OCI-LY3 (cell line): ENCODE measurements around the gene SPATA6.

Experiments used
- H2AFZ ChIP-seq: fragments of 200-600, 300-600 bp; shearing (Covaris generic); 2 replicates; pipeline ENCODE4 v1.6.0; 2014; ENCODE audit warnings: antibody characterized with exemption, low read depth, low read length
- H3K27ac ChIP-seq: fragments of 200-600, 300-600 bp; sonication (generic); 2 replicates; pipeline ENCODE4 v1.5.1; 2014; ENCODE audit warnings: mild to moderate bottlenecking, low read length, moderate library complexity, mixed read lengths
- H3K27me3 ChIP-seq: fragments of 200-600, 300-600 bp; sonication (generic); 2 replicates; pipeline ENCODE4 v1.6.1; 2014; ENCODE audit warnings: low read depth, low read length, mixed read lengths
- H3K36me3 ChIP-seq: fragments of 200-600, 300-600 bp; sonication (generic); replicated peaks from 2 replicates; pipeline ENCODE3; 2014; ENCODE audit warnings: low read depth, low read length, mixed read lengths
- H3K4me1 ChIP-seq: fragments of 300-600, 200-600 bp; sonication (generic); 2 replicates; pipeline ENCODE4 v1.6.1; 2014; ENCODE audit warnings: low read length, mixed read lengths
- H3K4me2 ChIP-seq: fragments of 200-600, 300-600 bp; sonication (generic); 2 replicates; pipeline ENCODE4 v1.6.1; 2014; ENCODE audit warnings: low read length, mixed read lengths
- H3K4me3 ChIP-seq: fragments of 300-600, 200-600 bp; sonication (generic); 2 replicates; pipeline ENCODE4 v1.5.1; 2014; ENCODE audit warnings: antibody characterized with exemption, mild to moderate bottlenecking, low read length, moderate library complexity
- H3K79me2 ChIP-seq: fragments of 300-600, 200-600 bp; shearing (Covaris generic); 2 replicates; pipeline ENCODE4 v1.6.1; 2014; ENCODE audit warnings: mild to moderate bottlenecking, low read length, mixed read lengths
- H3K9ac ChIP-seq: fragments of 300-600, 200-600 bp; shearing (Covaris generic); 2 replicates; pipeline ENCODE4 v1.6.0; 2014; ENCODE audit warnings: mild to moderate bottlenecking, low read length, moderate library complexity
- H3K9me3 ChIP-seq: fragments of 200-600, 300-600 bp; shearing (Covaris generic); 2 replicates; pipeline ENCODE4 v1.6.1; 2014; ENCODE audit warnings: low read length, mixed read lengths; ENCODE audit not compliant: insufficient read depth
- H4K20me1 ChIP-seq: fragments of 200-600, 300-600 bp; sonication (generic); 2 replicates; pipeline ENCODE4 v1.6.1; 2016; ENCODE audit warnings: low read length, mixed read lengths; ENCODE audit not compliant: insufficient read depth
- EZH2phosphoT487 ChIP-seq: fragments of 200-600 bp; shearing (Covaris generic); IDR thresholded peaks from 2 replicates; pipeline ENCODE4 v1.6.1; 2018; ENCODE audit warnings: antibody characterized with exemption, mixed run types, low read depth
- TF ChIP-seq, protein P1 (sequence below): fragments of 200-600, 300-600 bp; sonication (generic); IDR thresholded peaks from 2 replicates; pipeline ENCODE4 v1.5.1; 2014; ENCODE audit warnings: antibody characterized with exemption, low read length, low read depth

Gene SPATA6

DNA sequence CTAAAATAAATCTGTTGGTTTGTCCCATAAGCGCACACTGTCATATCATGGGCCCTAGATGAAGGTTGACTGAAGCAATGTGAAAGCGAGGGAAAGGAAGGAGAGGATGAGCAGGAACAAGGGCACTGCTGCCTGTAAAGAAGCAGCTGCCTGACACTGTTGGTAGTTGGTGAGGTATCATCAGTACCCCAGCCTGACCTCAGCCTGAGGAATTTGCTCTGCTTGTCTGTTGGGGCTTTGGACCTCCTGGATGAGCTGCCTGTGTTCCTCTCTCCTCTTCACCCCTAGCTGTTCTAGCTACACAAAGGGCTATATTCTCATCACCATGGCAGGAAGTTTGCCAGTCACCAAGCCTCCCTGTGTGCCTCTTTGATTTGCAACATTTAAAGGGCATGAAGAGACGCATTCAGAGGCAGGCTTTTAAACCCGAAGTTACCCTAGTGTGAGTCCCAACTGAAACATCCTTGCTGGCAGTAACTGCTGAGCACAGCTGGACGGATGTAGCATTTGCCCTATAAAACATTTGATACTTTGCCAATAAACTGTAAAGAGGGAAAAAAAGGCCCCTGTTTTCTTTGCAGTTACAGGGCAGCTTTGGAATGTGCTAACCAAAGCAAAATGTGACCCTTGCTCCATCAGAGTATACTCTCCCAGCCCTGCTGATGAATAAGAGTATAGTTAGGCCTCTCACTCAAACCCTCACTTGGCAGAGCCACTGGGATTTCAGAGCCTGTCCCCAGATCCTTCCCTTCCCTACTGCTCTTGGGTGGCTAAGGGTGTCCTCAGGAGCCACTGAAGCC, 22.2 kb upstream of the SPATA6 start:
- Histone ChIP-seq H3K4me1 (no peaks in the 10 kb centered on the region), H3K27ac (no peak overlapping the region), H3K4me3 (no peak overlapping the region), H4K20me1 (no peaks in the 10 kb centered on the region), H2AFZ (no peak overlapping the region), H3K9me3 (no peaks in the 10 kb centered on the region), H3K27me3 (peaks cover 10% of the 10 kb centered on the region; the same call in 1 of the 2 replicates), H3K79me2 (no peaks in the 10 kb centered on the region), H3K4me2 (no peak overlapping the region), H3K36me3 (no peaks in the 10 kb centered on the region), H3K9ac (no peak overlapping the region)
- TF ChIP-seq, protein P1, sequence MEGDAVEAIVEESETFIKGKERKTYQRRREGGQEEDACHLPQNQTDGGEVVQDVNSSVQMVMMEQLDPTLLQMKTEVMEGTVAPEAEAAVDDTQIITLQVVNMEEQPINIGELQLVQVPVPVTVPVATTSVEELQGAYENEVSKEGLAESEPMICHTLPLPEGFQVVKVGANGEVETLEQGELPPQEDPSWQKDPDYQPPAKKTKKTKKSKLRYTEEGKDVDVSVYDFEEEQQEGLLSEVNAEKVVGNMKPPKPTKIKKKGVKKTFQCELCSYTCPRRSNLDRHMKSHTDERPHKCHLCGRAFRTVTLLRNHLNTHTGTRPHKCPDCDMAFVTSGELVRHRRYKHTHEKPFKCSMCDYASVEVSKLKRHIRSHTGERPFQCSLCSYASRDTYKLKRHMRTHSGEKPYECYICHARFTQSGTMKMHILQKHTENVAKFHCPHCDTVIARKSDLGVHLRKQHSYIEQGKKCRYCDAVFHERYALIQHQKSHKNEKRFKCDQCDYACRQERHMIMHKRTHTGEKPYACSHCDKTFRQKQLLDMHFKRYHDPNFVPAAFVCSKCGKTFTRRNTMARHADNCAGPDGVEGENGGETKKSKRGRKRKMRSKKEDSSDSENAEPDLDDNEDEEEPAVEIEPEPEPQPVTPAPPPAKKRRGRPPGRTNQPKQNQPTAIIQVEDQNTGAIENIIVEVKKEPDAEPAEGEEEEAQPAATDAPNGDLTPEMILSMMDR, result no peak
- no peak for TF ChIP-seq EZH2phosphoT487

DNA sequence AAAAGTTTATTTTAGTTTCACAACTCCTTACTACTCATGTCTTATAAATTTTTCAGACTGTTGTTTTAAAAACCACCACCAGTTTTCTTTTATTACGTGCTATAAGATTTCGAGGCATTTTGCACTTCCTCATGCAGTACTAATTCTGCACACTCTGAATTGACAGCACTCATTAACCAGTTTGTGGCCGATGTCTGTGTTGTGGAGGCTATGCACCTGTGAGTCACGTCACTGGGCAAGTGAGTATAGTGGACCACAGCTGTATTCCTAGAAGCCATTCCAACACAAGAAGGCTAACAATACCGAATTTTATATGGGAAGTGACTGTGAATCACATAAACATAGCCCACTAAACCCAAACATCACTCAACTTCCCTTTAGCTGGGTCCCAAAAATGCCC, 21.0 kb upstream of the SPATA6 start:
- no peaks in the 10 kb centered on the region for H3K79me2 ChIP-seq
- no peaks in the 10 kb centered on the region for H3K9me3 ChIP-seq
- no peaks in the 10 kb centered on the region for H3K36me3 ChIP-seq
- peaks cover 10% of the 10 kb centered on the region; the same call in 1 of the 2 replicates for H3K27me3 ChIP-seq
- TF ChIP-seq EZH2phosphoT487, result no peak
- TF ChIP-seq, protein P1, result no peak
- H2AFZ ChIP-seq, result no peak overlapping the region
- H3K9ac ChIP-seq, result no peak overlapping the region
- no peak overlapping the region for H3K4me3 ChIP-seq
- H3K4me1 ChIP-seq, result no peaks in the 10 kb centered on the region
- H4K20me1 ChIP-seq, result no peaks in the 10 kb centered on the region
- no peak overlapping the region for H3K27ac ChIP-seq
- no peak overlapping the region for H3K4me2 ChIP-seq

- H3K36me3 ChIP-seq, result no peaks in the 10 kb centered on the region
- H2AFZ ChIP-seq, result no peak overlapping the region
- no peaks in the 10 kb centered on the region for H3K4me1 ChIP-seq
- no peaks in the 10 kb centered on the region for H4K20me1 ChIP-seq
- TF ChIP-seq, protein P1, result no peak
- TF ChIP-seq EZH2phosphoT487, result no peak
- H3K79me2 ChIP-seq, result no peaks in the 10 kb centered on the region
- no peak overlapping the region for H3K4me2 ChIP-seq
- no peak overlapping the region for H3K27ac ChIP-seq
- H3K9ac ChIP-seq, result no peak overlapping the region
- H3K9me3 ChIP-seq, result no peaks in the 10 kb centered on the region
- peaks cover 10% of the 10 kb centered on the region; the same call in 1 of the 2 replicates for H3K27me3 ChIP-seq
- no peak overlapping the region for H3K4me3 ChIP-seq
Measured at GRCh38 chr1:48492392-48492791, 20.4 kb upstream of the SPATA6 start.

DNA sequence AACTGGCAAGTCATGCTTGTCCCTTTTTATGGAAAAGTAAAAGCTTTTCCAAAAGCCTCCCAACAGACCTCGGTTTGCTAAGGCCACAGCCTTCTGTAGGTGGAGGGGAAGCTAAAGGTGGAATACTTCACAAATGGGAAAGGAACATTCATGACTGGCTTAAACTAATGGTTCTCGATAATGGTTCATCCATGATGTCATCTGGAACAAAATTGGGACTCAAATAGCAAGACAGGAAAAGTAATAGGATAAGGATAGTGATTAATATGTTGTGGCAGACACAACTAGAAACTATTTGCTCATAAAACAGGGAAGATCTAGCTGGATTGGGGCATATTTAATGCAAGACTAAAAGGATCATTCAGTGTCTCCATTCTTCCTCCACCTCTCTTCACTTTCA, 16.7 kb upstream of the SPATA6 start:
- no peak overlapping the region for H3K4me2 ChIP-seq

More for the DNA sequence above, 16.7 kb upstream of the SPATA6 start:
- Histone ChIP-seq H3K4me1 (no peaks in the 10 kb centered on the region), H3K27ac (no peak overlapping the region), H3K79me2 (no peaks in the 10 kb centered on the region), H2AFZ (no peak overlapping the region), H3K4me3 (no peak overlapping the region), H3K9ac (no peak overlapping the region), H3K27me3 (0 out of 2 replicates have a peak, but pooled peaks cover 3% of the 10 kb centered on the region), H3K9me3 (no peaks in the 10 kb centered on the region), H4K20me1 (no peaks in the 10 kb centered on the region), H3K36me3 (no peaks in the 10 kb centered on the region)
- no peak for TF ChIP-seq EZH2phosphoT487
- TF ChIP-seq, protein P1, result no peak
